ENCODE measurements around the gene RPS10.
"Not testable (repeated sequence)": the region's sequence is repeated elsewhere in the genome, so short reads cannot be mapped to it uniquely, and the experiment has no call there.

The RPS10 gene

GRCh38 chr6:34378470-34378869 lies 47.4 kb downstream of the RPS10 start:
- peaks cover 27% of the 10 kb centered on the region for H3K36me3 ChIP-seq
- no peaks in the 10 kb centered on the region for H3K27me3 ChIP-seq (ENCODE audit: insufficient read depth, low read depth, severe bottlenecking)
- no peak overlapping the region for H3K4me3 ChIP-seq (ENCODE audit: low read depth, low read length)
- DNase-seq: no peak
- H3K27ac ChIP-seq: no peak overlapping the region
- H3K9me3 ChIP-seq (ENCODE audit: severe bottlenecking): no peaks in the 10 kb centered on the region
- TF ChIP-seq, protein P1, sequence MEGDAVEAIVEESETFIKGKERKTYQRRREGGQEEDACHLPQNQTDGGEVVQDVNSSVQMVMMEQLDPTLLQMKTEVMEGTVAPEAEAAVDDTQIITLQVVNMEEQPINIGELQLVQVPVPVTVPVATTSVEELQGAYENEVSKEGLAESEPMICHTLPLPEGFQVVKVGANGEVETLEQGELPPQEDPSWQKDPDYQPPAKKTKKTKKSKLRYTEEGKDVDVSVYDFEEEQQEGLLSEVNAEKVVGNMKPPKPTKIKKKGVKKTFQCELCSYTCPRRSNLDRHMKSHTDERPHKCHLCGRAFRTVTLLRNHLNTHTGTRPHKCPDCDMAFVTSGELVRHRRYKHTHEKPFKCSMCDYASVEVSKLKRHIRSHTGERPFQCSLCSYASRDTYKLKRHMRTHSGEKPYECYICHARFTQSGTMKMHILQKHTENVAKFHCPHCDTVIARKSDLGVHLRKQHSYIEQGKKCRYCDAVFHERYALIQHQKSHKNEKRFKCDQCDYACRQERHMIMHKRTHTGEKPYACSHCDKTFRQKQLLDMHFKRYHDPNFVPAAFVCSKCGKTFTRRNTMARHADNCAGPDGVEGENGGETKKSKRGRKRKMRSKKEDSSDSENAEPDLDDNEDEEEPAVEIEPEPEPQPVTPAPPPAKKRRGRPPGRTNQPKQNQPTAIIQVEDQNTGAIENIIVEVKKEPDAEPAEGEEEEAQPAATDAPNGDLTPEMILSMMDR (IDR thresholded peaks at IDR 0.05; ENCODE audit: low read depth, low read length): no peak

DNA sequence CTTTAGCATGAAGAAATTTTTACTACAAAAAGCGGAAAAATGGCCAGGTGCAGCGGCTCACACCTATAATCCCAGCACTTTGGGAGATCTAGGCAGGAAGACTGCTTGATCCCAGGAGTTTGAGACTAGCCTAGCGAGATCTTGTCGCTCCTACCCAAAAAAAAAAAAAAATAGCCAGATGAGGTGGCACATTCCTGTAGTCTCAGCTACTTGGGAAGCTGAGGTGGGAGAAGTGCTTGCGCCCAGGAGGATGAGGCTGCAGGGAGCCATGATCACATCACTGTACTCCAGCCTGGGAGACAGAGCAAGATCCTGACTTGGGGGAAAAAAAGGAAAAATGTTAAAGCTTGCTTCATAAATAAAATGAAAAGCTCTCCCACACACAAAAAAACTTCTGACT lies 47.9 kb downstream of the RPS10 start:
- TF ChIP-seq, protein P1 (IDR thresholded peaks at IDR 0.05; ENCODE audit: low read depth, low read length): no peak
- no peak for DNase-seq
- Histone ChIP-seq H3K27me3 (ENCODE audit: insufficient read depth, low read depth, severe bottlenecking) (no peaks in the 10 kb centered on the region), H3K27ac (no peak overlapping the region), H3K4me3 (ENCODE audit: low read depth, low read length) (no peak overlapping the region), H3K36me3 (peaks cover 23% of the 10 kb centered on the region), H3K9me3 (ENCODE audit: severe bottlenecking) (no peaks in the 10 kb centered on the region)

DNA sequence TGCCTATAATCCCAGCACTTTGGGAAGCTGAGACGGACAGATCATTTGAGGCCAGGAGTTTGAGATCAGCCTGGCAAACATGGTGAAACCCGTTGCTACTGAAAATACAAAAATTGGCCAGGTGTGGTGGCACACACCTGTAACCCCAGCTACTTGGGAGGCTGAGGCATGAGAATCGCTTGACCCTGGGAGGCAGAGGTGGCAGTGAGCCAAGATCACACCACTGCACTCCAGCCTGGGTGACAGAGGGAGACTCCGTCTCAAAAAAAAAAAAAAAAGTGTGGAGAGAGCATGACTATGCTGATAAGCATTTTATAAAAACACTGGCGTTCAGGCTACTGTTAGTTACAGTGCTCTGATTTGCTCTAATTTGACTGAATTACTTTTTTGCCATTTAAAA lies 48.3 kb downstream of the RPS10 start:
- DNase-seq; H3K4me3 ChIP-seq (ENCODE audit: low read depth, low read length); H3K27ac ChIP-seq; H3K27me3 ChIP-seq (ENCODE audit: insufficient read depth, low read depth, severe bottlenecking); H3K9me3 ChIP-seq (ENCODE audit: severe bottlenecking): not testable (repeated sequence)
- peaks cover 23% of the 10 kb centered on the region for H3K36me3 ChIP-seq

GRCh38 chr6:34375833-34376232 lies 50.0 kb downstream of the RPS10 start:
- H3K9me3 ChIP-seq (ENCODE audit: severe bottlenecking): peaks cover 5% of the 10 kb centered on the region
- DNase-seq: no peak
- TF ChIP-seq, protein P1 (IDR thresholded peaks at IDR 0.05; ENCODE audit: low read depth, low read length): no peak
- no peaks in the 10 kb centered on the region for H3K27me3 ChIP-seq (ENCODE audit: insufficient read depth, low read depth, severe bottlenecking)
- no peak overlapping the region for H3K27ac ChIP-seq
- H3K36me3 ChIP-seq: peaks cover 26% of the 10 kb centered on the region
- no peak overlapping the region for H3K4me3 ChIP-seq (ENCODE audit: low read depth, low read length)

DNA sequence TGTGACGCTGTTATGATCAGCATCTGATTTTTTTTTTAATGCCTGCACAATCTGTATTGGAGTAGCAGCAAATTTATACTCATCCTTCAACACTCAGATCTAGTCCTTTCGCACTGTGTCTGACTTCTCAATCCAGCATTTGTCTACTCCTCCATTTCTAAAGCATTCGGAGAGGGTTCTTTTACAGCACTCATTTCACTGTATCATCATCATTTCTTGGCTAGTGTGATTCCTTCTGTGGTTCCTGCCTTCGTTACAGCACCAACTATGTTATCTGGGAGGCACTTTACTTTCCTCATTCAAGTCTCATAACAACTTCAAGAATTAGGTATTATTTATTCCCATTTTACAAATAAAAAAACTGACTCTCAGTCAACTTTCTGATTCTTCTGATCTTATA lies 51.4 kb downstream of the RPS10 start:
- H3K27ac ChIP-seq: no peak overlapping the region

GRCh38 chr6:34374069-34374468 lies 51.8 kb downstream of the RPS10 start:
- TF ChIP-seq, protein P1 (IDR thresholded peaks at IDR 0.05; ENCODE audit: low read depth, low read length): no peak
- H3K4me3 ChIP-seq (ENCODE audit: low read depth, low read length): no peak overlapping the region
- peaks cover 33% of the 10 kb centered on the region for H3K36me3 ChIP-seq
- no peak for DNase-seq
- H3K27me3 ChIP-seq (ENCODE audit: insufficient read depth, low read depth, severe bottlenecking): no peaks in the 10 kb centered on the region
- peaks cover 5% of the 10 kb centered on the region for H3K9me3 ChIP-seq (ENCODE audit: severe bottlenecking)
- no peak overlapping the region for H3K27ac ChIP-seq

More for the DNA sequence above, 51.4 kb downstream of the RPS10 start:
- Histone ChIP-seq H3K27me3 (ENCODE audit: insufficient read depth, low read depth, severe bottlenecking) (no peaks in the 10 kb centered on the region), H3K4me3 (ENCODE audit: low read depth, low read length) (no peak overlapping the region), H3K9me3 (ENCODE audit: severe bottlenecking) (peaks cover 5% of the 10 kb centered on the region), H3K36me3 (peaks cover 33% of the 10 kb centered on the region)
- TF ChIP-seq, protein P1 (IDR thresholded peaks at IDR 0.05; ENCODE audit: low read depth, low read length): no peak
- DNase-seq: no peak

Measured in WERI-Rb-1 (cell line).